Fibroblast of skin of left biceps (primary cell): ENCODE data around the gene KRT74.

Experiments
- DNase-seq, 2 experiments: peaks; one replicate each; pipeline ENCODE4 v3.0.0-alpha.2; 2013; ENCODE audit warnings: low read depth in 2 of 2

The KRT74 gene

GRCh38 chr12:52539083-52539820 is 34.4 kb downstream of the KRT74 start:
- peak; percentile 67 to 70 for DNase-seq

GRCh38 chr12:52537101-52537500 is 36.5 kb downstream of the KRT74 start:
- no peak for DNase-seq

GRCh38 chr12:52535574-52535973 is 38.1 kb downstream of the KRT74 start:
- no peak for DNase-seq

GRCh38 chr12:52534482-52534881 is 39.2 kb downstream of the KRT74 start:
- DNase-seq: no peak

GRCh38 chr12:52533686-52534470 is 39.8 kb downstream of the KRT74 start:
- no peak for DNase-seq

GRCh38 chr12:52532636-52533035 is 41.0 kb downstream of the KRT74 start:
- no peak for DNase-seq

- DNase-seq: no peak
Measured at GRCh38 chr12:52531566-52532300, 41.9 kb downstream of the KRT74 start.

- no peak for DNase-seq
Measured at GRCh38 chr12:52530905-52531304, 42.7 kb downstream of the KRT74 start.

- no peak for DNase-seq
Measured at GRCh38 chr12:52530366-52530765, 43.3 kb downstream of the KRT74 start.

- DNase-seq: no peak
Measured at GRCh38 chr12:52529846-52530245, 43.8 kb downstream of the KRT74 start.

- DNase-seq: no peak
Measured at GRCh38 chr12:52529417-52529816, 44.2 kb downstream of the KRT74 start.

GRCh38 chr12:52528641-52529143 is 45.0 kb downstream of the KRT74 start:
- no peak for DNase-seq

GRCh38 chr12:52527121-52527800 is 46.4 kb downstream of the KRT74 start:
- no peak for DNase-seq

- DNase-seq: no peak
Measured at GRCh38 chr12:52526511-52526951, 47.1 kb downstream of the KRT74 start.

- no peak for DNase-seq
Measured at GRCh38 chr12:52525661-52526499, 47.8 kb downstream of the KRT74 start.

- DNase-seq: no peak
Measured at GRCh38 chr12:52524898-52525591, 48.6 kb downstream of the KRT74 start.

- no peak for DNase-seq
Measured at GRCh38 chr12:52524241-52524897, 49.3 kb downstream of the KRT74 start.

GRCh38 chr12:52523824-52524223 is 49.8 kb downstream of the KRT74 start:
- DNase-seq: no peak

GRCh38 chr12:52522346-52523011 is 51.2 kb downstream of the KRT74 start:
- DNase-seq: no peak
